Measurements from ENCODE around the gene CNOT4.

The CNOT4 gene

DNA sequence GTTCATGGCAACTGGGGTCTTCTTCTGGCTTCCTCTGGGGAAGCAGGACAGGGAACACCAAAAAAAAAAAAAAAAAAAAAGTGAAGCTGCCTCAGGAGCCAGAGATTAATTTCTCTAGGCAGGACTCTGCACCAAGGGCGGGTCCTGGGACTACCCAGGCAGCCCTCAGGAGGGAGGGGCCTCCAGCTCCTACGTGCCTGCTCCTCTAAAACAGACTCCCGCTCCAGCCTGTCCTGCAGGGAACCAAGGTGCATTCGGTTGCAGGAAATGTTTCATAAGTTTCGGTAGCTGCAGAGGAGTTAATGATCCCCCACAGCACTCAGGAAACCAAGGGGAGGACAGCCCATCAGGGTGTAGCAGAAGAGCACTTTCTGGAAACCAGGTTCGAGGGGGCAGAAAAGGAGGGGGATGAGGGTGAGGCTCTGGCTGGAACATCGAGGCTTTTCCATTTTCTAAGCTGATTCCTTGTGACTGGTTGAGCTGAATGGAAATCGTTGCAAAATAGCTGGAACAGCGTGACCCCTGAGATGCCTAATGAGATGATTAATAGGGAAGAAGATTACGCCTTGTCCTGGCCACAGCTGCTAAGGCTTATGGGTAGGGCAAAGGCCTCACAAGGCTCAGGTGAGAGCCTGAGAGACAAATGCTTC lies 192.1 kb downstream of the CNOT4 start:
- H3K9me3 ChIP-seq (ENCODE audit: low read depth, low read length), result no peaks in the 10 kb centered on the region
- no peak for DNase-seq (ENCODE audit: low read depth, low spot score)
- no peak overlapping the region for H3K4me3 ChIP-seq
- no peak overlapping the region for H3K9ac ChIP-seq (ENCODE audit: insufficient read length)
- TF ChIP-seq POLR2AphosphoS5 (IDR thresholded peaks at IDR 0.05; ENCODE audit: borderline replicate concordance, low read depth, low read length) (no peak), EZH2 (IDR thresholded peaks at IDR 0.05) (no peak), FOXP2 (optimal IDR thresholded peaks at IDR 0.05; ENCODE audit: control extremely low read depth, extremely low read length, insufficient read depth) (no peak)
- no peaks in the 10 kb centered on the region for H3K36me3 ChIP-seq (ENCODE audit: insufficient read depth, low read length)
- no peak overlapping the region for H3K27ac ChIP-seq

DNA sequence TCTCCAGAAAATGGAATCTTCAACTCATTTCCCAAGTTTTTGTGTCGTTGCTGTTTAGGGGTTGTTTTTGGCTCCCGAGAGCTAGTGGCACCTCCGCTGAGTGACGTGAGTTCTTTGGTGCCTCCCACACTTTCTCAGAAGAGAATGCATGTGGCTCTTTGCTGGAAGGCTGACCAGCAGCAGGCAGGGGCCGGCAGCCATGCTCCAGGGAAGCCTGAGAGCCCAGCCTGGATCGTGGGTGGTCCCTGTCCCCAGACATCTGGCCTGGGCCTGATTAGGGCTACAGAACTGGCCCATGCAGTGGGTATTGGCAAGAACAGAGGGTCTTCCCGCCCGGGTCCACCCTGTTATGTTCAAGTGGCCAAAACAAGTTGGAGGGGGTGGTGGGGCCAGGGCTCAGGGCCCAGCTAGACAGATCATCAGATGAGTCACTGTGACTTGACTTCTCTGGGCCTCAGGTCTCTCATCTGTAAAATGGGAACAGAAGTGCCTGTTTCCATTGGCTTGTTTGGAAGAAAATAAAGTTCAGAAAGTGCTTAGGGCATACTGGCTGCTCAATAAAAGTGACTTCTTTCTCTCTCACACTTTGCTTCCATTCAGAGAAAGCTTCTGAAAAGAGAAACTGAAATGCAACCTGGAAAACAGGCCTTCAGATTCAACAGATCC lies 193.1 kb downstream of the CNOT4 start:
- H3K9ac ChIP-seq (ENCODE audit: insufficient read length), result no peak overlapping the region
- H3K4me3 ChIP-seq, result no peak overlapping the region
- no peaks in the 10 kb centered on the region for H3K9me3 ChIP-seq (ENCODE audit: low read depth, low read length)
- no peaks in the 10 kb centered on the region for H3K36me3 ChIP-seq (ENCODE audit: insufficient read depth, low read length)
- no peak overlapping the region for H3K27ac ChIP-seq
- DNase-seq (ENCODE audit: low read depth, low spot score), result no peak
- TF ChIP-seq POLR2AphosphoS5 (IDR thresholded peaks at IDR 0.05; ENCODE audit: borderline replicate concordance, low read depth, low read length), result no peak
- no peak for TF ChIP-seq EZH2 (IDR thresholded peaks at IDR 0.05)
- no peak for TF ChIP-seq FOXP2 (optimal IDR thresholded peaks at IDR 0.05; ENCODE audit: control extremely low read depth, extremely low read length, insufficient read depth)

DNA sequence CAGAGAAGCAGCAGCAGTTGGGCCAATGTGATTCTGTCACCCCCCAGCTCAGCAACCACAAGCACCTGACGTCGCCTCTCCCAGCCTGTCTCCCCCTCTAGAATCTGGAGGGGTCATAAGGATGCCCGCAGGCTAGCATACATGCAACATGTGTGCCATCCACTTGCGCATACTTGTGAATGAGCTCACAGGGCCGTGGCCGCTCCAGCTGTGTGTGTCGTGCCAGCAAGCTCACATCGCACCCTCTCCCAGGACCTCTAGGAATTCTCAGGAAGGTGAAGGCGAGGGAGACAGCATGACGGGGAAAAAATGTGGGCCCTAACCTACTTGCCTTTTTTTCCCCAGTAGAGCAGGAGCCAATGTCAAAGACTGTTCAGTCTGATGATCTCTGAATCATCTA lies 195.9 kb downstream of the CNOT4 start:
- H3K4me3 ChIP-seq, result no peak overlapping the region
- no peaks in the 10 kb centered on the region for H3K36me3 ChIP-seq (ENCODE audit: insufficient read depth, low read length)
- H3K9ac ChIP-seq (ENCODE audit: insufficient read length), result no peak overlapping the region
- DNase-seq (ENCODE audit: low read depth, low spot score), result no peak
- H3K27ac ChIP-seq, result no peak overlapping the region
- H3K9me3 ChIP-seq (ENCODE audit: low read depth, low read length), result no peaks in the 10 kb centered on the region
- no peak for TF ChIP-seq FOXP2 (optimal IDR thresholded peaks at IDR 0.05; ENCODE audit: control extremely low read depth, extremely low read length, insufficient read depth)
- no peak for TF ChIP-seq POLR2AphosphoS5 (IDR thresholded peaks at IDR 0.05; ENCODE audit: borderline replicate concordance, low read depth, low read length)
- TF ChIP-seq EZH2 (IDR thresholded peaks at IDR 0.05), result no peak

All from SK-N-MC (cell line).